ENCODE data around the gene ETF1.
A peak's percentile ranks its signal among the peaks of the same experiment; 100 is the strongest.

The ETF1 gene

DNA sequence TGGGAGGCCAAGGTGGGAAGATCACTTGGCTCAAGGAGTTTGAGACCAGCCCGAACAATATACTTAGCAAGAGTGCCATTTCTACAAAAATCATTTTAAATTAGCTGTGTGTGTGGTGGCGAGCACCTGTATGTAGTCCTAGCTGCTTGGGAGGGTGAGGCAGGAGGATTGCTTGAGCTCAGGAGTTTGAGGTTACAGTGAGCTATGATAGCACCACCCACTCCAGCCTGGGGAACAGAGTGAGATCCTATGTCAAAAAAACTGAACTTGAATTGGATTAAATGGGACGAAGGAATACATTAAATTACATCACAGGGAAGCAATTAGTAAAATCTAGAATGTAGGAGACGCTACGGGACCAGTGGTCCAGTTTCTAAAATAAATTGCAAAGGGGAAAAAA is 6.4 kb upstream of the ETF1 start:
- no peak for TF ChIP-seq SIN3A (IDR thresholded peaks at IDR 0.05; ENCODE audit: borderline replicate concordance, insufficient read depth, low read length)
- no peak for TF ChIP-seq POLR2AphosphoS5 (IDR thresholded peaks at IDR 0.05; ENCODE audit: low read depth, low read length)
- no peak for TF ChIP-seq FOXP2 (optimal IDR thresholded peaks at IDR 0.05; ENCODE audit: borderline replicate concordance, extremely low read depth, extremely low read length, insufficient read depth)
- TF ChIP-seq TAF1 (IDR thresholded peaks at IDR 0.05; ENCODE audit: borderline replicate concordance, insufficient read depth, low read length), result no peak

GRCh38 chr5:138545919-138546562 is 3.0 kb upstream of the ETF1 start:
- no peak for TF ChIP-seq TAF1 (IDR thresholded peaks at IDR 0.05; ENCODE audit: borderline replicate concordance, insufficient read depth, low read length)
- TF ChIP-seq REST (IDR thresholded peaks at IDR 0.05; ENCODE audit: insufficient read depth in 1 of 2, low read depth in 2 of 2, low read length in 2 of 2), result no peak
- TF ChIP-seq POLR2AphosphoS5 (IDR thresholded peaks at IDR 0.05; ENCODE audit: low read depth, low read length), result no peak
- no peak for TF ChIP-seq SIN3A (IDR thresholded peaks at IDR 0.05; ENCODE audit: borderline replicate concordance, insufficient read depth, low read length)
- TF ChIP-seq FOXP2 (optimal IDR thresholded peaks at IDR 0.05; ENCODE audit: borderline replicate concordance, extremely low read depth, extremely low read length, insufficient read depth), result no peak

DNA sequence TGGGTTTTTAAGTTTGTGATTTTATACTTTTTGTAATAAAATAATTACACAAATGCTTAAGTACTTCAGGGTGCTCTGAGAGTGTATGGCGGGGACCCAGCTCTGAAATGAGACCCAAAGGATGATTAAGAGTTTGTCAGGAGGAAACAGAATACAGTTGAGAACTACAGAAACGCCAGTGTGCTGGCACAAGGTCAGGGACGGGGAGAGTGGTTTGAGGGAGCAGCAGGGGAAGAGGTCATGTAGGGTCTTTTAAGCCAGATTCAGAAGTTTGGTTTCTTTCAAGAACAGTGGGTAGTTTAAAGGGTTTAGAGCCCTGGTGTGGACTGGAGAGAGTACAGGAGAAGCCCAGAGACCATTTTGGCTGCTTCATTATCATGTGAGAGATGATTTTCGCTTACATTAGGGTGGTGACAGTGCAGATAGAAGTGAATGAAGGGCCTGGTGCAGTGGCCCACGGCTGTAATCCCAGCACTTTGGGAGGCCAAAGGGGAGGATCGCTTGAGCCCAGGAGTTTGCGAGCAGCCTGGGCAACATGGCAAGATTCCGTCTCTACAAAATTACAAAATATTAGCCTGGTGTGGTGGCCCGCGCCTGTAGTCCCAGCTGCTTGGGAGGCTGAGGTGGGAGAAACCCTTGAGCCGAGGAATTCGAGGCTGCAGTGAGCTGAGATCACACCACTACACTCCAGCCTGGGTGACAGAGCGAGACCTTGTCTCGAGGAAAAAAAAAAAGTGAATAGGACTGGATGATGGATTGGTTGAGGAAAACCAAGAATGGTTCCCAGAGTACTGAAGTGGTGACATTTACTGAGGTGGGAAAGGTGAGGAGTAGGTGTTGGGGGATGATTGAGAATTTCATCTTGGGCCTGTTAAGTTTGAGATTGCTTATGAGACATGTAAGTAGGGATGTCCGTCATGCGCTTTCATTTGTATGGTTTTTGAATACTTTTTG is 1.4 kb upstream of the ETF1 start:
- TF ChIP-seq POLR2AphosphoS5 (IDR thresholded peaks at IDR 0.05; ENCODE audit: low read depth, low read length) (no peak), REST (IDR thresholded peaks at IDR 0.05; ENCODE audit: insufficient read depth in 1 of 2, low read depth in 2 of 2, low read length in 2 of 2) (no peak)

DNA sequence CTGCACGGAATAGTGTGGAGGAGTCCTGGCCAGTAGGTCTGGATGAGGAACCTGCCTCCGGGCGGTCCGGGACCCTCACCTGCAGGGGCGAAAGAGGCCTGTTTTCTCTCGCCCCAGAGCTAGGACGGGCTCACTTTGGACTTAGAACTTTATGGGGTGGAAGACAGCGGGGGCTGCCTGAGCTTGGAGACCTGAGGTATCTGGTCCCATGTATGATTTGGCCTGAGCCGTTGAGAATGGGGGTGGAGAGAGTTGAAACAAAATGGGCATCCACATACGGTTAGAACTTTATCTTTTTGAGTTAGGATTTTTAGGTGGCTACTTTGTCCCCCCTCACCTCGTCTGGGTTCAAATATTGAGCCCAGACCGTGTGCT is 681 bp upstream of the ETF1 start:
- TF ChIP-seq TAF1 (IDR thresholded peaks at IDR 0.05; ENCODE audit: borderline replicate concordance, insufficient read depth, low read length) (peak; percentile 10; the same call in 1 of the 2 replicates), SIN3A (IDR thresholded peaks at IDR 0.05; ENCODE audit: borderline replicate concordance, insufficient read depth, low read length) (no peak)

DNA sequence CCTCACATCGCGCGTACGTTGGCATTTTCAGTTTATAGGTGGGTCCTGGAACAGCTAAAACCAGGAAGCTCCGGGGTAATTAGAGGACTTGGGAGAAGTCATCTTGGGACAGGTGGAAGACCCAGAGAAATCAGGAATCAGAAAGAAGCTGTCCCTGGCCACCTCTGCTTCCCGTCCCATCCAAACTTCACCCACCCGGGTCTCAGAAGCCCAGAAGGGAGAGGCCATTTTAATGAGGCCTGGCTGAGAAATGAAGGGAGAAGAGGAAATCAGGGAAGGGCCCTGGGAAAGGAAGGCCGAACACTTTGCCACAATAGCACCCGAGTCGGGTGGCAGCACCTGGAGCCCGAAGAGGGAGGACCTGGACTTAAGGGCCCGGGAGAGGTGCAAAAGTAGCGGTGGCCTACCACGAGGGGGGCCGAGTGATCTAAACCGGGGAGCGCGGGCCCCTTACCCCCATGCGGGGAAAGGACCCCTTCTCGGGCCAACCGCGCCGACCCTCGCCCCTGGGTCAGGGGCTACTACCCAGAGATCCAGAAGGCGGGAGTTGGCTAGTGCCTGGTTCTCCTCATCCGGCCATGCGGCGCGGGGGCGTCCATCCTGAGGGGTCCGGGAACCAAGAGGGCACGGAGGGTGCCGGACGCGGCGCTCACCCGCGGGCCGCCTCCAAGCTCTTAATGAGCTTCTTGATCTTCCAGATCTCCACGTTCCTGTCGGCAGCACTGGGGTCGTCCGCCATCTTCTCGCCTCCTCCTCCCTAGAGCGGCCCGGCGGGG is 668 bp downstream of the ETF1 start:
- TF ChIP-seq SIN3A (IDR thresholded peaks at IDR 0.05; ENCODE audit: borderline replicate concordance, insufficient read depth, low read length) (no peak), FOXP2 (optimal IDR thresholded peaks at IDR 0.05; ENCODE audit: borderline replicate concordance, extremely low read depth, extremely low read length, insufficient read depth) (no peak), TAF1 (IDR thresholded peaks at IDR 0.05; ENCODE audit: borderline replicate concordance, insufficient read depth, low read length) (no peak), POLR2AphosphoS5 (IDR thresholded peaks at IDR 0.05; ENCODE audit: low read depth, low read length) (no peak)

DNA sequence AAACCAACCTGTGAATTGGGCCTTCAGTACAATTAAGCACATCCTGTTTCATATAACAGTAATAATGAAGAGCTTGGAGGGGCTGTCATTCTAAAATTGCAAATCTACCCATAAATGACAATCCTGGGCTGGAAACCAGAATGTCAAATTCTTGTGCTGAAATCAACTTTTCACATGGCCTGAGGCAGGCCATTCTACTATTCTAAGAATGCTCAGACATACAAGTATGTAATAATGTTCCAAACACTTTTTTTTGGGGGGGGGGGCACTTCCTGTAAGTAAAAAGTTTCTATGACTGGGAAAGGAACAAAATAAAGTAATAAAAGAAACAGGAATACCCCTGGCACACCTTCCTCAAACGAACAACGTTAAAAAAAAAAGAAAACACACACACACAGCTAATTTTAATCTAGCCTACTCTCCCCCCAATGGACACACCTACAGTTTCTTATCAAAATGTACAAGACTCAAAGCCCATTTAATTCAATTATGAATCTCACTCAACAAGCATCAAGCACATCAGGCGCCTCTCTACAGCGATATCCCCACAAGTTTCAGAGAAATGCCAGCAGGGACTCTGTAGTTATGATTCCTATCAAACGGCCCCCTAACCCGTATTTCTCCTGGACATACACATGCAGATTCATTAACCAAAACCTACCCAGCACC is 1.4 kb downstream of the ETF1 start:
- TF ChIP-seq POLR2AphosphoS5 (IDR thresholded peaks at IDR 0.05; ENCODE audit: low read depth, low read length) (no peak), FOXP2 (optimal IDR thresholded peaks at IDR 0.05; ENCODE audit: borderline replicate concordance, extremely low read depth, extremely low read length, insufficient read depth) (no peak), SIN3A (IDR thresholded peaks at IDR 0.05; ENCODE audit: borderline replicate concordance, insufficient read depth, low read length) (no peak), TAF1 (IDR thresholded peaks at IDR 0.05; ENCODE audit: borderline replicate concordance, insufficient read depth, low read length) (no peak), REST (IDR thresholded peaks at IDR 0.05; ENCODE audit: insufficient read depth in 1 of 2, low read depth in 2 of 2, low read length in 2 of 2) (no peak)
